HEK293 (cell line): ENCODE data around the gene P2RY11.

Experiments used
- CTCF ChIA-PET: fragments of 350-600 bp; formaldehyde crosslinking; extraction: SDS; loops from one replicate; lab custom pipeline; 2021; ENCODE audit warnings: antibody characterized with exemption; lab: Yijun Ruan, JAX
- POLR2A ChIA-PET: fragments of 300-600 bp; formaldehyde crosslinking; extraction: SDS; loops from one replicate; lab custom pipeline; 2020; ENCODE audit warnings: antibody characterized with exemption, inconsistent platforms; lab: Yijun Ruan, JAX
- H3K27ac ChIP-seq: fragments of 200-500 bp; sonication (Bioruptor generic); 2 replicates; pipeline ENCODE4 v1.5.1; 2014; ENCODE audit warnings: low read depth, low read length, control low read depth, inconsistent platforms; ENCODE audit errors: extremely low read depth
- H3K36me3 ChIP-seq, 2 experiments: fragments of 200-500 bp in 1 of 2; sonication (Bioruptor generic) in 1 of 2; 1 replicate in 1 of 2; 2 replicates in 1 of 2; pipeline ENCODE4 v1.5.1; 2014 to 2017; ENCODE audit warnings: inconsistent platforms in 2 of 2, low read length in 2 of 2; ENCODE audit not compliant: control insufficient read depth in 2 of 2, insufficient read depth in 1 of 2
- H3K4me1 ChIP-seq: fragments of 200-500 bp; sonication (Bioruptor generic); 2 replicates; pipeline ENCODE4 v1.5.1; 2014; ENCODE audit warnings: mild to moderate bottlenecking, low read length, inconsistent platforms; ENCODE audit not compliant: control insufficient read depth, insufficient read depth
- H3K4me3 ChIP-seq: 2 replicates; pipeline ENCODE4 v1.5.1; 2011; ENCODE audit warnings: low read depth, mild to moderate bottlenecking, control low read depth, low read length, moderate library complexity
- H3K9me3 ChIP-seq: fragments of 200-500 bp; sonication (Bioruptor generic); 2 replicates; pipeline ENCODE4 v1.5.1; 2014; ENCODE audit warnings: low read depth, low read length, inconsistent platforms; ENCODE audit not compliant: control insufficient read depth, insufficient read depth
- ATF2 ChIP-seq: fragments of 450-650 bp; formaldehyde crosslinking; IDR thresholded peaks from 2 replicates; pipeline ENCODE4 v1.5.1; 2016; ENCODE audit warnings: missing biosample characterization, missing genetic modification characterization, low read depth
- ELK4 ChIP-seq: IDR thresholded peaks from 2 replicates; pipeline ENCODE4 v1.6.1; 2011; ENCODE audit warnings: mild to moderate bottlenecking, low read depth, low read length, borderline replicate concordance
- FEZF1 ChIP-seq: fragments of 450-650 bp; formaldehyde crosslinking; IDR thresholded peaks from 2 replicates; pipeline ENCODE4 v1.5.1; 2016; ENCODE audit warnings: missing biosample characterization, missing genetic modification characterization
- GLI4 ChIP-seq: fragments of 450-650 bp; formaldehyde crosslinking; IDR thresholded peaks from 2 replicates; pipeline ENCODE4 v1.5.1; 2016; ENCODE audit warnings: missing biosample characterization, missing genetic modification characterization
- HOXD13 ChIP-seq: sonication (generic); formaldehyde crosslinking; IDR thresholded peaks from 2 replicates; pipeline ENCODE4 v1.8.0; 2022; ENCODE audit warnings: missing genetic modification reagents, borderline replicate concordance
- KLF10 ChIP-seq: fragments of 450-650 bp; IDR thresholded peaks from 2 replicates; pipeline ENCODE4 v1.5.1; 2018; ENCODE audit warnings: missing biosample characterization, mild to moderate bottlenecking, missing genetic modification characterization
- KLF16 ChIP-seq: fragments of 450-650 bp; formaldehyde crosslinking; IDR thresholded peaks from 2 replicates; pipeline ENCODE4 v1.5.1; 2017; ENCODE audit warnings: missing biosample characterization, missing genetic modification characterization
- YY2 ChIP-seq: fragments of 450-650 bp; formaldehyde crosslinking; IDR thresholded peaks from 2 replicates; pipeline ENCODE4 v1.5.1; 2016; ENCODE audit warnings: missing biosample characterization, missing genetic modification characterization
- ZBTB7A ChIP-seq: fragments of 450-650 bp; formaldehyde crosslinking; IDR thresholded peaks from 2 replicates; pipeline ENCODE4 v1.5.1; 2016; ENCODE audit warnings: low read depth, missing biosample characterization, missing genetic modification characterization
- ZFP3 ChIP-seq: fragments of 450-650 bp; formaldehyde crosslinking; IDR thresholded peaks from 2 replicates; pipeline ENCODE4 v1.5.1; 2016; ENCODE audit warnings: low read depth, missing biosample characterization, missing genetic modification characterization
- ZIC2 ChIP-seq: fragments of 450-650 bp; formaldehyde crosslinking; IDR thresholded peaks from 2 replicates; pipeline ENCODE4 v1.5.1; 2016; ENCODE audit warnings: missing biosample characterization, missing genetic modification characterization
- ZNF112 ChIP-seq: fragments of 450-650 bp; formaldehyde crosslinking; IDR thresholded peaks from 2 replicates; pipeline ENCODE4 v1.5.0; 2017; ENCODE audit warnings: missing biosample characterization, missing genetic modification characterization
- ZNF530 ChIP-seq: fragments of 450-650 bp; formaldehyde crosslinking; IDR thresholded peaks from 2 replicates; pipeline ENCODE4 v1.5.1; 2016; ENCODE audit warnings: low read depth, missing biosample characterization, missing genetic modification characterization
- ZNF660 ChIP-seq: fragments of 450-650 bp; IDR thresholded peaks from 2 replicates; pipeline ENCODE4 v1.5.1; 2018; ENCODE audit warnings: missing biosample characterization, mild to moderate bottlenecking, missing genetic modification characterization
- ZNF747 ChIP-seq: fragments of 450-650 bp; formaldehyde crosslinking; IDR thresholded peaks from 2 replicates; pipeline ENCODE4 v1.5.1; 2016; ENCODE audit warnings: missing biosample characterization, missing genetic modification characterization
- ZNF791 ChIP-seq: fragments of 450-650 bp; formaldehyde crosslinking; IDR thresholded peaks from 2 replicates; pipeline ENCODE4 v1.5.1; 2016; ENCODE audit warnings: missing biosample characterization, missing genetic modification characterization
- ZSCAN16 ChIP-seq: fragments of 450-650 bp; formaldehyde crosslinking; IDR thresholded peaks from 2 replicates; pipeline ENCODE4 v1.5.1; 2016; ENCODE audit warnings: missing biosample characterization, missing genetic modification characterization
- ZSCAN30 ChIP-seq: fragments of 450-650 bp; IDR thresholded peaks from 2 replicates; pipeline ENCODE4 v1.5.1; 2018; ENCODE audit warnings: missing biosample characterization, mild to moderate bottlenecking, missing genetic modification characterization, moderate library complexity
- TF ChIP-seq, protein P1 (sequence below): fragments of 450-650 bp; formaldehyde crosslinking; IDR thresholded peaks from 2 replicates; pipeline ENCODE4 v1.5.1; 2016; ENCODE audit warnings: missing biosample characterization, missing genetic modification characterization
- TF ChIP-seq, protein P2 (sequence below): fragments of 450-650 bp; formaldehyde crosslinking; IDR thresholded peaks from 2 replicates; pipeline ENCODE4 v1.5.1; 2016; ENCODE audit warnings: missing biosample characterization, missing genetic modification characterization

Gene P2RY11

DNA sequence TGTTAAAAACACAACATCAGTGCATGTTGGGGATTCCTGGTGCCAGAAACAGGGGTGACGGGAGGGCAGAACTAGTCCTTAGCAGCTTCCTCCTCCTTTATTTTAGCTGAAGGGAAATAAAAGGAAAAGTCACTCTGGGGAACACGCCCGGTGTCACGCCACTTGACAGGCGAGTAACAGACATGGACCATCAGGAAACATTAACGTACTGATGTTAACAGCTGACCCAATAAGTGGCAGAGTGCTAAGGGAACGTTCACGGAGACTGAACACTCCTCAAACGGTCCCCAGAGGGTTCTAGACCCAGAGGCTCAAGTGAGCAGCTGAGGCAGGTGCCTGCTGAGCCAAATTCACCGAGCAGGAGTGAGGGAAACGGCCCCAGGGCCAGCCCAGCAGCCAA is 22.1 kb downstream of the P2RY11 start:
- Histone ChIP-seq H3K9me3 (no peaks in the 10 kb centered on the region), H3K4me3 (no peak overlapping the region), H3K36me3 (peaks cover 46 to 92% of the 10 kb centered on the region in 2 experiments; a peak in 2 of 3 replicates), H3K27ac (no peak overlapping the region), H3K4me1 (no peaks in the 10 kb centered on the region)
- ChIA-PET POLR2A (interaction anchor here (0.9 kb wide), 1 partner anchor 18 kb away, joined by 3 read pairs; no protein-coding TSS in a partner anchor), CTCF (interaction anchor here (0.7 to 1.0 kb wide), 3 partner anchors 13 to 218 kb away, joined by 3 to 5 read pairs (median 3); partner anchors contain the start of genes ANGPTL6 and EIF3G)
- no peak for TF ChIP-seq ZSCAN16 (tag by site-specific recombination)
- no peak for TF ChIP-seq FEZF1 (tag by site-specific recombination)
- no peak for TF ChIP-seq HOXD13 (CRISPR knock-in tag)
- no peak for TF ChIP-seq ZBTB7A (tag by site-specific recombination)
- TF ChIP-seq ZNF112 (tag by site-specific recombination) = no peak
- no peak for TF ChIP-seq KLF16 (tag by site-specific recombination)
- TF ChIP-seq ZNF791 (tag by site-specific recombination) = no peak
- no peak for TF ChIP-seq ATF2 (tag by site-specific recombination)
- no peak for TF ChIP-seq ELK4
- no peak for TF ChIP-seq YY2 (tag by site-specific recombination)
- no peak for TF ChIP-seq KLF10 (tag by site-specific recombination)
- no peak for TF ChIP-seq ZFP3 (tag by site-specific recombination)
- no peak for TF ChIP-seq ZNF660 (tag by site-specific recombination)
- no peak for TF ChIP-seq ZSCAN30 (tag by site-specific recombination)
- TF ChIP-seq ZNF747 = no peak
- no peak for TF ChIP-seq ZIC2 (tag by site-specific recombination)
- no peak for TF ChIP-seq ZNF530
- TF ChIP-seq, protein P1, sequence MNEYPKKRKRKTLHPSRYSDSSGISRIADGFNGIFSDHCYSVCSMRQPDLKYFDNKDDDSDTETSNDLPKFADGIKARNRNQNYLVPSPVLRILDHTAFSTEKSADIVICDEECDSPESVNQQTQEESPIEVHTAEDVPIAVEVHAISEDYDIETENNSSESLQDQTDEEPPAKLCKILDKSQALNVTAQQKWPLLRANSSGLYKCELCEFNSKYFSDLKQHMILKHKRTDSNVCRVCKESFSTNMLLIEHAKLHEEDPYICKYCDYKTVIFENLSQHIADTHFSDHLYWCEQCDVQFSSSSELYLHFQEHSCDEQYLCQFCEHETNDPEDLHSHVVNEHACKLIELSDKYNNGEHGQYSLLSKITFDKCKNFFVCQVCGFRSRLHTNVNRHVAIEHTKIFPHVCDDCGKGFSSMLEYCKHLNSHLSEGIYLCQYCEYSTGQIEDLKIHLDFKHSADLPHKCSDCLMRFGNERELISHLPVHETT (tag by site-specific recombination) = no peak

DNA sequence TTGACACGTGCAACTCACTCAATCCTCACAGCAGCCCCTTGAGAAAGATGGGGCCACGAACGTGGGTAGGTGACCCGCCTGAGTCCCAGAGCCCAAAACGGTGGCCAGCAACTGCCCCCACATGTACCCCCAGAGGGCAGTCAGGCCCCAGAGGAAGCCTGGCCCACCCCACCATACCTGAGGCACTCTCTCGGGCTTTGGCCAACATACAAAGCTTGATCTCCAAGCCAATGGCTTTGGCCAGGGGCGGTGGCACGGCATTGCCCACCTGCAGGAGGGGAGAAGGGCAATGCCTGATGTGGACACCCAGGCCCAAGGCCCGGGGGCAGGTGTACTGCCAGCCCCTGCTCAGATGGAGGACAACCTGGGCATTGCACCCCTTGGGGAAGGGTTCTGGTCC is 22.5 kb downstream of the P2RY11 start:
- TF ChIP-seq, protein P2, sequence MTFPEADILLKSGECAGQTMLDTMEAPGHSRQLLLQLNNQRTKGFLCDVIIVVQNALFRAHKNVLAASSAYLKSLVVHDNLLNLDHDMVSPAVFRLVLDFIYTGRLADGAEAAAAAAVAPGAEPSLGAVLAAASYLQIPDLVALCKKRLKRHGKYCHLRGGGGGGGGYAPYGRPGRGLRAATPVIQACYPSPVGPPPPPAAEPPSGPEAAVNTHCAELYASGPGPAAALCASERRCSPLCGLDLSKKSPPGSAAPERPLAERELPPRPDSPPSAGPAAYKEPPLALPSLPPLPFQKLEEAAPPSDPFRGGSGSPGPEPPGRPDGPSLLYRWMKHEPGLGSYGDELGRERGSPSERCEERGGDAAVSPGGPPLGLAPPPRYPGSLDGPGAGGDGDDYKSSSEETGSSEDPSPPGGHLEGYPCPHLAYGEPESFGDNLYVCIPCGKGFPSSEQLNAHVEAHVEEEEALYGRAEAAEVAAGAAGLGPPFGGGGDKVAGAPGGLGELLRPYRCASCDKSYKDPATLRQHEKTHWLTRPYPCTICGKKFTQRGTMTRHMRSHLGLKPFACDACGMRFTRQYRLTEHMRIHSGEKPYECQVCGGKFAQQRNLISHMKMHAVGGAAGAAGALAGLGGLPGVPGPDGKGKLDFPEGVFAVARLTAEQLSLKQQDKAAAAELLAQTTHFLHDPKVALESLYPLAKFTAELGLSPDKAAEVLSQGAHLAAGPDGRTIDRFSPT (tag by site-specific recombination) = 0 out of 2 replicates have a peak, but pooled peaks have one; percentile 21
- TF ChIP-seq GLI4 (tag by site-specific recombination) = no peak
- CTCF ChIA-PET = interaction anchor here (1.0 kb wide), 1 partner anchor 65 kb away, joined by 3 read pairs; no protein-coding TSS in a partner anchor
- H3K36me3 ChIP-seq = peaks cover 44 to 93% of the 10 kb centered on the region in 2 experiments; a peak in 2 of 3 replicates

More for the DNA sequence above, 22.5 kb downstream of the P2RY11 start:
- Histone ChIP-seq H3K4me1 (no peaks in the 10 kb centered on the region), H3K27ac (no peak overlapping the region), H3K9me3 (no peaks in the 10 kb centered on the region), H3K4me3 (no peak overlapping the region)
- POLR2A ChIA-PET = no interaction called here
